ENCODE measurements around the gene ZBTB46.
"Not testable (repeated sequence)": the region's sequence is repeated elsewhere in the genome, so short reads cannot be mapped to it uniquely, and the experiment has no call there.

ZBTB46 gene

GRCh38 chr20:63810730-63811490 lies 20.2 kb downstream of the ZBTB46 start:
- in situ Hi-C loops (cut with HindIII; ENCODE audit: low pct_unique_long_range_greater_than_20kb, low sequenced_read_pairs), result no loop called here
- TF ChIP-seq JUND (IDR thresholded peaks at IDR 0.05; ENCODE audit: low read depth), result no peak
- no peak for DNase-seq (ENCODE audit: low read depth in 1 of 2, low spot score in 1 of 2)

GRCh38 chr20:63809856-63810255 lies 21.2 kb downstream of the ZBTB46 start:
- no peak for DNase-seq (ENCODE audit: low read depth in 1 of 2, low spot score in 1 of 2)
- in situ Hi-C loops (cut with HindIII; ENCODE audit: low pct_unique_long_range_greater_than_20kb, low sequenced_read_pairs), result no loop called here
- TF ChIP-seq JUND (IDR thresholded peaks at IDR 0.05; ENCODE audit: low read depth), result no peak

GRCh38 chr20:63808964-63809674 lies 21.9 kb downstream of the ZBTB46 start:
- DNase-seq (ENCODE audit: low read depth in 1 of 2, low spot score in 1 of 2), result no peak
- in situ Hi-C loops (cut with HindIII; ENCODE audit: low pct_unique_long_range_greater_than_20kb, low sequenced_read_pairs), result no loop called here

GRCh38 chr20:63808145-63808724 lies 22.8 kb downstream of the ZBTB46 start:
- no peak for TF ChIP-seq JUND (IDR thresholded peaks at IDR 0.05; ENCODE audit: low read depth)
- no peak for DNase-seq (ENCODE audit: low read depth in 1 of 2, low spot score in 1 of 2)
- in situ Hi-C loops (cut with HindIII; ENCODE audit: low pct_unique_long_range_greater_than_20kb, low sequenced_read_pairs), result no loop called here

More at GRCh38 chr20:63808964-63809674, 21.9 kb downstream of the ZBTB46 start:
- TF ChIP-seq JUND (IDR thresholded peaks at IDR 0.05; ENCODE audit: low read depth), result no peak

GRCh38 chr20:63807654-63808053 lies 23.4 kb downstream of the ZBTB46 start:
- in situ Hi-C loops (cut with HindIII; ENCODE audit: low pct_unique_long_range_greater_than_20kb, low sequenced_read_pairs), result no loop called here
- no peak for DNase-seq (ENCODE audit: low read depth in 1 of 2, low spot score in 1 of 2)
- TF ChIP-seq JUND (IDR thresholded peaks at IDR 0.05; ENCODE audit: low read depth), result no peak

GRCh38 chr20:63804308-63804636 lies 26.8 kb downstream of the ZBTB46 start:
- in situ Hi-C loops (cut with HindIII; ENCODE audit: low pct_unique_long_range_greater_than_20kb, low sequenced_read_pairs), result no loop called here
- no peak for DNase-seq (ENCODE audit: low read depth in 1 of 2, low spot score in 1 of 2)
- TF ChIP-seq JUND (IDR thresholded peaks at IDR 0.05; ENCODE audit: low read depth), result no peak

- no peak for DNase-seq (ENCODE audit: low read depth in 1 of 2, low spot score in 1 of 2)
- TF ChIP-seq JUND (IDR thresholded peaks at IDR 0.05; ENCODE audit: low read depth), result no peak
- in situ Hi-C loops (cut with HindIII; ENCODE audit: low pct_unique_long_range_greater_than_20kb, low sequenced_read_pairs), result no loop called here
Measured at GRCh38 chr20:63802469-63803240, 28.4 kb downstream of the ZBTB46 start.

GRCh38 chr20:63801174-63801573 lies 29.9 kb downstream of the ZBTB46 start:
- in situ Hi-C loops (cut with HindIII; ENCODE audit: low pct_unique_long_range_greater_than_20kb, low sequenced_read_pairs), result not testable (repeated sequence)
- peak in 1 of 2 experiments; percentile 36 for DNase-seq (ENCODE audit: low read depth in 1 of 2, low spot score in 1 of 2)

GRCh38 chr20:63800411-63800810 lies 30.7 kb downstream of the ZBTB46 start:
- in situ Hi-C loops (cut with HindIII; ENCODE audit: low pct_unique_long_range_greater_than_20kb, low sequenced_read_pairs); DNase-seq (ENCODE audit: low read depth in 1 of 2, low spot score in 1 of 2): not testable (repeated sequence)

- in situ Hi-C loops (cut with HindIII; ENCODE audit: low pct_unique_long_range_greater_than_20kb, low sequenced_read_pairs); DNase-seq (ENCODE audit: low read depth in 1 of 2, low spot score in 1 of 2): not testable (repeated sequence)
Measured at GRCh38 chr20:63799127-63799526, 31.9 kb downstream of the ZBTB46 start.

GRCh38 chr20:63797175-63797574 lies 33.9 kb downstream of the ZBTB46 start:
- DNase-seq (ENCODE audit: low read depth in 1 of 2, low spot score in 1 of 2); in situ Hi-C loops (cut with HindIII; ENCODE audit: low pct_unique_long_range_greater_than_20kb, low sequenced_read_pairs): not testable (repeated sequence)

- no peak for TF ChIP-seq JUND (IDR thresholded peaks at IDR 0.05; ENCODE audit: low read depth)
- DNase-seq (ENCODE audit: low read depth in 1 of 2, low spot score in 1 of 2), result no peak
- in situ Hi-C loops (cut with HindIII; ENCODE audit: low pct_unique_long_range_greater_than_20kb, low sequenced_read_pairs), result no loop called here
Measured at GRCh38 chr20:63795178-63795830, 35.8 kb downstream of the ZBTB46 start.
